K562 treated with DMSO at 1 percent for 24 hours (cell line): Measurements from ENCODE around the gene ZNF578. TPM values are rescaled to one million over a fixed set of nuclear protein-coding genes. Genes with fewer than 3 reads are reported as not detected.

Source experiments
- total RNA-seq: library from RNA; unstranded; fragments of 300-600 nt; gene quantifications from 2 replicates; pipeline ENCODE4 v1.2.3, GENCODE V29; 2022; ENCODE audit warnings: low read depth; ENCODE audit not compliant: insufficient read depth

ZNF578 gene
- total RNA-seq: not detected in 2 replicates

DNA sequence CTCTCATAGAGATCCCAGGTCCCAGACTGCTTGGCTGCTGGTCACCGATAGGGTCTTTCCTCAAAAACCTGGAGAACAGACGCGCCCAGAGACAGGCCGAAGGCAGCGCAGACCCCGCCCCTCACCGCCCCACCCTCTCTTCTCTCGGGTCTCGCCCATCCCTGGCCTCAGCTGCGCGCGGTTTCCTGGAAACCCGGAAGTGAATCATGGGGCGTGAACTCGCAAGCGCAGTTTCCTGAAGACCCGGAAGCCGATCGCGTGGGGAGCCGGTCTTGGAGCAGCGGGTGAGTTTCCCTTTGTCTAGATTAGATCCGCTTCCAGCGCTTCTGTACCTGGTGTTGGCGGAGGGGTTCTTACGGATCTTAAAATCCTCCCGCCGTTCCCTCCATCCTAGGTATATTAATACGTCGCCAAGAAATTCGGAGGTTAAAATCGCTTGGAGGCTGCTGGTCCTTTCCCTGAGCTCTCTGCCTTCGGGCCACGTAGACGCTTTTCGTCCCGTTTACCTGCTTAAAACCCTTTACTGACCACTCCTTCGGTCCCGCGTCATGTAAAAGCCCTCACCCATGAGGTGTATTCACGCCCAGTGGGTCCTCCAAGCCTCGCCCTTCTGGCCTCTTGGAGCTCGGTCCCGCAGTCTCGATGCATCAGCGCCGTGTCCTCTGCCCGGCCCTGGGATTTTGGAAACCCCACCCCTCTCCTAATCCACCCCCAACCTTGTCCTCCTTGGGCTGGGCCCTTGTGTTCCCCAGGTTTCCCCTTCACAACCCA lies at the start of gene ZNF578:
Gene ZNF578, plus strand, starts transcription at position 230 of the 771 bp plus-strand sequence. CDS start 48,293 bp downstream, outside the sequence.

DNA sequence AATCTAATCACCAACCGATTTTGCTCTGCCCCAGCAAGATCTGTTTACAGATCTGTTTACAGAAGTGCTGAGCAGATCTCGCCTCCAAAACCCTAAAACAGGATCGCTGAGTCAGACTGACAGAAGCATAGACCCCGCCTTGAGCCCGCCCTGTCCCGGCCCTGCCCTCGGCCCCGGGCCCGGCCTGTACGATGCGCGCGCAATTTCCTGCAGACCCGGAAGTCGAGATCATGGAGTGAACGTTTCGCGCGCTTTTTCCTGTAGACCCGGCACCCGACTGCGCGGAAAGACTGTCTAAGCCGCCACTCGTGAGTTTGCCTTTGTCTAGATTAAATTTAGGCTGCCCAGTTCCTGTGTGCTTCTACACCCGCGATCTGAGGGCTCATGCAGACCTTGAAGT lies 24.4 kb upstream of the ZNF578 start, which contains the start of gene ZNF534:
Gene ZNF534, plus strand, starts transcription at position 212 of the 400 bp plus-strand sequence. CDS start 2,327 bp downstream, outside the sequence.

DNA sequence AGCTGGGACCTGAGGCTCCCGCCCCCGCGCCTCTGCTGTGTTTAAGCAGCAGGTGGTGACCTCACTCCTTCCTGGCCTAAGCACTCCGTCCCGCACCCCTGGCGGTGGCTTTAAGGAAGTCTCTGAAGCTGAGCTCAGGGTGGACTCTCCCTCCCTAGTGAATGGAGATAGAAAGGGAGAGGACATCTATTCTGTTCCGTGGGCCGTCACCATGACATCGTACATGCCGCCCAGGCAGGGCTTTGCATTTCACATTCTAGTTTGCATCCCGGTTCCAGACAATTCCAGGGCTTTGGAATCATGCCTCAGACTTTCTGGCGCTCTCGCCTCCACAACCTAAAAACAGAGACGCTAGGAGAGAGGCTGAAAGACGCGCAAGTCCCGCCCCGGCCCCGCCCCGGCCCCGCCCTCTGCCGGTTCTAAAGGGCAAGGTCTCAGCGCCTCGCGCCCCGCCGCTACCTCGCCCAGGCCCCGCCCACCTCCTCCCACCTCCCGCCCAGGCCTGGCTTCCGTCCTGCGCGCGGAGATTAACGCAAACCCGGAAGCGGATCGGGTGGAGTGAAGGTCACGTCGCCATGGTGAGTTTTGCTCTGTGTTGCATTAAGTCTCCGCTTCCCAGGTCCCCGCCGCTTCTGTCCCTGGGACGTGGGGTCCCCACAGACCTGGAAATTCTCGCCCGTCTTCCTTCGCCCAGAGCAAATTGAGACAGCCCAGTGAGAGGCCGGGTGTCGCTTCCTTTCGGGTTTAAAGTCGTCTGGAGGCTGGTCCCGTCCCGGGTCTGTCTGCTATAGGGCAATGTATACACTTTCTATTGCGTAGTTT lies 74.0 kb downstream of the ZNF578 start, which contains the start of gene ZNF808:
Gene ZNF808, plus strand, starts transcription at position 535 of the 822 bp plus-strand sequence. CDS start 15,617 bp downstream, outside the sequence.

Other genes with a start within 250 kb of the ZNF578 start
- 2.9 and 4.0 TPM in 2 replicates for gene ZNF766, start 184.0 kb upstream of the ZNF578 start, total RNA-seq
- 2.6 and 6.0 TPM in 2 replicates for gene ZNF480, start 156.4 kb upstream of the ZNF578 start, total RNA-seq
- gene ZNF610, start 117.3 kb upstream of the ZNF578 start, total RNA-seq: not detected in 2 replicates
- not detected in 2 replicates for gene ZNF880, start 83.6 kb upstream of the ZNF578 start, total RNA-seq
- gene ZNF528, start 55.7 kb upstream of the ZNF578 start, total RNA-seq: 0.82 and 0.93 TPM in 2 replicates
- gene ZNF534, start 24.4 kb upstream of the ZNF578 start, total RNA-seq: 0.50 TPM in 1 of 2 replicates, not detected in the other
- 1.3 and 1.6 TPM in 2 replicates for gene ZNF808, start 74.1 kb downstream of the ZNF578 start, total RNA-seq
- gene ZNF701, start 116.7 kb downstream of the ZNF578 start, total RNA-seq: 4.4 and 4.7 TPM in 2 replicates
- 17.7 and 21.4 TPM in 2 replicates for gene ZNF83, start 184.8 kb downstream of the ZNF578 start, total RNA-seq